K562 (cell line): Measurements from ENCODE around the gene ADI1. TPM values are rescaled to one million over a fixed set of nuclear protein-coding genes. Genes with fewer than 3 reads are reported as not detected.

ENCODE experiments used
- ATAC-seq: fragments of 200-7000 bp; cut with Tn5 transposase; 3 replicates; pipeline ENCODE4 v1.9.1; 2020; ENCODE audit warnings: moderate library complexity
- BruUV-seq: library from RNA; stranded (reverse); fragments of 400-500 nt; replicated peaks from 2 replicates; lab custom pipeline; 2021; lab: Mats Ljungman, UMichigan
- CTCF ChIA-PET: fragments of 300-600 bp; formaldehyde crosslinking; extraction: SDS; loops from one replicate; lab custom pipeline; 2021; ENCODE audit warnings: low intra/inter-chr PET ratio; lab: Yijun Ruan, JAX
- POLR2A ChIA-PET: fragments of 300-600, 350-650 bp; sonication (Branson Sonifier 250); formaldehyde crosslinking; extraction: SDS; loops from one replicate; lab custom pipeline; 2021; ENCODE audit warnings: antibody characterized with exemption, inconsistent platforms; lab: Yijun Ruan, JAX
- DNase-seq, 4 experiments: peaks; one replicate each; pipeline versions ENCODE4 v3.0.0 to v3.0.0-alpha.2; 2011 to 2018; ENCODE audit warnings: low spot score in 3 of 4, mixed read lengths in 3 of 4; ENCODE audit errors: extremely low read depth in 1 of 4
- FAIRE-seq: peaks from 2 replicates; lab custom pipeline; 2011; peaks lifted over from hg19 to GRCh38; lab: Jason Lieb, UNC
- H2AFZ ChIP-seq: 2 replicates; pipeline ENCODE4 v1.6.0; 2011; ENCODE audit warnings: low read depth, low read length, control low read depth, inconsistent platforms
- H3K27ac ChIP-seq: fragments of 200-600 bp; 3 replicates; pipeline ENCODE4 v1.8.0; 2011; ENCODE audit warnings: low read depth, mild to moderate bottlenecking, control low read depth, inconsistent platforms, low read length, moderate library complexity, mixed read lengths; ENCODE audit errors: extremely low read depth
- H3K27me3 ChIP-seq, 2 experiments: fragments of 300-600 bp in 1 of 2; 2 replicates in 1 of 2; 3 replicates in 1 of 2; pipeline versions ENCODE4 v1.6.0 to v1.8.0; 2011; ENCODE audit warnings: inconsistent platforms in 2 of 2, low read length in 2 of 2, mild to moderate bottlenecking in 1 of 2, mixed read lengths in 1 of 2, moderate library complexity in 1 of 2; ENCODE audit not compliant: control insufficient read depth in 2 of 2, insufficient read depth in 2 of 2
- H3K36me3 ChIP-seq: fragments of 300-600 bp; 3 replicates; pipeline ENCODE4 v1.8.0; 2011; ENCODE audit warnings: mild to moderate bottlenecking, low read length, inconsistent platforms; ENCODE audit not compliant: control insufficient read depth, insufficient read depth
- H3K4me1 ChIP-seq, 2 experiments: fragments of 200-600 bp in 1 of 2; replicated peaks in 1 of 2; 2 replicates in 1 of 2; 3 replicates in 1 of 2; pipeline versions ENCODE4 v1.5.1 to v1.8.0; 2011; ENCODE audit warnings: inconsistent platforms in 2 of 2, low read length in 2 of 2, mild to moderate bottlenecking in 1 of 2, mixed read lengths in 1 of 2, moderate library complexity in 1 of 2; ENCODE audit not compliant: control insufficient read depth in 2 of 2, insufficient read depth in 2 of 2
- H3K4me2 ChIP-seq: 2 replicates; pipeline ENCODE4 v1.6.1; 2011; ENCODE audit warnings: low read length, control low read depth, inconsistent platforms, mixed read lengths; ENCODE audit not compliant: insufficient read depth
- H3K4me3 ChIP-seq: fragments of 200-600 bp; sonication (generic), shearing (Covaris generic); 2 replicates; pipeline ENCODE4 v1.5.1; 2016; ENCODE audit warnings: control low read depth, inconsistent platforms
- H3K79me2 ChIP-seq: fragments of 200-600 bp; 3 replicates; pipeline ENCODE4 v1.8.0; 2011; ENCODE audit warnings: low read length, inconsistent platforms; ENCODE audit not compliant: control insufficient read depth, insufficient read depth
- H3K9ac ChIP-seq, 2 experiments: 2 replicates each; pipeline versions ENCODE4 v1.6.0 to v1.6.1; 2011; ENCODE audit warnings: low read depth in 2 of 2, low read length in 2 of 2, control low read depth in 1 of 2, inconsistent platforms in 1 of 2, mild to moderate bottlenecking in 1 of 2, mixed read lengths in 1 of 2; ENCODE audit not compliant: insufficient read depth in 1 of 2
- H3K9me1 ChIP-seq: one replicate; pipeline ENCODE4 v1.6.0; 2011; ENCODE audit warnings: inconsistent platforms, mild to moderate bottlenecking, low read length, moderate library complexity; ENCODE audit not compliant: control insufficient read depth, insufficient read depth
- H3K9me3 ChIP-seq: replicated peaks from 2 replicates; pipeline ENCODE4 v1.5.1; 2011; ENCODE audit warnings: low read depth, low read length, inconsistent platforms; ENCODE audit not compliant: control insufficient read depth, insufficient read depth
- H4K20me1 ChIP-seq: replicated peaks from 2 replicates; pipeline ENCODE4 v1.6.1; 2011; ENCODE audit warnings: low read length, inconsistent platforms, mixed read lengths; ENCODE audit not compliant: control insufficient read depth, insufficient read depth
- ATF7 ChIP-seq: fragments of 450-650 bp; IDR thresholded peaks from 2 replicates; pipeline ENCODE4 v1.7.1; 2014; ENCODE audit warnings: mild to moderate bottlenecking, moderate library complexity
- BMI1 ChIP-seq: fragments of 150-350 bp; IDR thresholded peaks from 2 replicates; pipeline ENCODE4 v1.6.1; 2014; ENCODE audit warnings: low read length
- DDX20 ChIP-seq: fragments of 450-650 bp; IDR thresholded peaks from 2 replicates; pipeline ENCODE4 v1.6.1; 2016; ENCODE audit warnings: missing genetic modification characterization, low read depth, mild to moderate bottlenecking, missing compliant biosample characterization, moderate library complexity
- E2F3 ChIP-seq: fragments of 250-450 bp; sonication (Bioruptor Pico); IDR thresholded peaks from 2 replicates; pipeline ENCODE4 v1.4.0; 2020; ENCODE audit warnings: mild to moderate bottlenecking
- GTF2E2 ChIP-seq: fragments of 200-800 bp; sonication (Bioruptor generic); IDR thresholded peaks from 2 replicates; pipeline ENCODE4 v1.6.1; 2016; ENCODE audit warnings: missing genetic modification characterization, missing compliant biosample characterization
- HDAC8 ChIP-seq: fragments of 450-650 bp; IDR thresholded peaks from 2 replicates; pipeline ENCODE4 v1.6.1; 2016; ENCODE audit warnings: mild to moderate bottlenecking, missing genetic modification characterization, moderate library complexity, missing compliant biosample characterization
- NR2C1 ChIP-seq, 2 experiments: fragments of 450-650 bp; IDR thresholded peaks; 2 replicates each; pipeline ENCODE4 v1.6.1; 2017; ENCODE audit warnings: mild to moderate bottlenecking in 2 of 2, antibody characterized with exemption in 1 of 2, inconsistent platforms in 1 of 2, missing compliant biosample characterization in 1 of 2, missing genetic modification characterization in 1 of 2
- PPARD ChIP-seq: fragments of 250-450 bp; sonication (Bioruptor Pico); IDR thresholded peaks from 2 replicates; pipeline ENCODE4 v1.8.0; 2022; ENCODE audit warnings: inconsistent platforms, mild to moderate bottlenecking, moderate library complexity
- RBM22 ChIP-seq: fragments of 200-400 bp; formaldehyde crosslinking; IDR thresholded peaks from 2 replicates; pipeline ENCODE4 v1.6.1; 2018; ENCODE audit warnings: low read length, low read depth; ENCODE audit not compliant: poor library complexity, severe bottlenecking
- TCFL5 ChIP-seq: fragments of 250-450 bp; sonication (Bioruptor Pico); conservative IDR thresholded peaks from 2 replicates; pipeline ENCODE4 v1.6.1; 2021; ENCODE audit warnings: mild to moderate bottlenecking, moderate library complexity, matching md5 sums
- TSC22D4 ChIP-seq: fragments of 450-650 bp; IDR thresholded peaks from 2 replicates; pipeline ENCODE4 v1.6.1; 2016; ENCODE audit warnings: missing genetic modification characterization, missing biosample characterization, control low read depth
- ZNF445 ChIP-seq: fragments of 250-450 bp; sonication (Bioruptor Pico); IDR thresholded peaks from 2 replicates; pipeline ENCODE4 v1.4.0; 2020; ENCODE audit warnings: low read depth, mild to moderate bottlenecking, moderate library complexity
- ZZZ3 ChIP-seq: fragments of 450-650 bp; IDR thresholded peaks from 2 replicates; pipeline ENCODE4 v1.6.1; 2016; ENCODE audit warnings: antibody characterized with exemption, mild to moderate bottlenecking, moderate library complexity
- WGBS: fragments of 100-300 bp; shearing (Covaris generic); methylation state at CpG from one replicate; pipeline ENCODE4 v1.1.6; 2016; ENCODE audit warnings: low coverage, mixed read lengths; ENCODE audit not compliant: insufficient coverage; ENCODE audit errors: missing lambda C conversion rate; 5-methylcytosine and 5-hydroxymethylcytosine counted together
- in situ Hi-C: fragments of 300-500 bp; cut with MboI; formaldehyde crosslinking; loops from 4 replicates; pipeline ENCODE4 v1.15.0; 2018; ENCODE audit warnings: inconsistent platforms, mixed read lengths
- intact Hi-C: fragments of 100-400 bp; cut with micrococcal nuclease; formaldehyde crosslinking; loops from 2 replicates; pipeline ENCODE4 v1.14.2; 2022
- polyA plus RNA-seq, 8 experiments: library from polyadenylated mRNA; depleted of rRNA in 4 of 8; stranded (reverse) in 5 of 8; unstranded in 3 of 8; fragments of >200 nt; fragmentation: Nextera tagmentation in 2 of 8; fragmentation: Illumina TruSeq in 1 of 8; extraction: Ambion mirVana in 2 of 8; extraction: Trizol in 1 of 8; gene quantifications; 2 replicates each; pipeline versions ENCODE4 v1.2.1 to v1.2.3, GENCODE V29; 2011 to 2014; ENCODE audit warnings: inconsistent platforms in 1 of 8, missing spikeins in 1 of 8
- total RNA-seq, 7 experiments: library from RNA; depleted of rRNA in 6 of 7; stranded (reverse); fragments of >200 nt in 6 of 7; fragmentation: Illumina TruSeq in 2 of 7; extraction: Trizol in 2 of 7; gene quantifications; 2 replicates each; pipeline versions ENCODE4 v1.2.1 to v1.2.3, GENCODE V29; 2011 to 2021; ENCODE audit warnings: low replicate concordance in 1 of 7
- TF ChIP-seq, protein P1 (sequence below): fragments of 250-450 bp; sonication (Bioruptor Pico); IDR thresholded peaks from 2 replicates; pipeline ENCODE4 v1.8.0; 2022; ENCODE audit warnings: inconsistent platforms
- TF ChIP-seq, protein P2 (sequence below): fragments of 250-450 bp; sonication (Bioruptor Pico); IDR thresholded peaks from 2 replicates; pipeline ENCODE4 v1.4.0; 2020; ENCODE audit warnings: mild to moderate bottlenecking, moderate library complexity
- TF ChIP-seq, protein P3 (sequence below): fragments of 250-450 bp; sonication (Bioruptor Pico); IDR thresholded peaks from 2 replicates; pipeline ENCODE4 v1.5.0; 2021

The ADI1 gene
- total and polyA plus RNA-seq, 9 of the 15 experiments (the other 6 are each of a cell fraction or from before 2014, with no cell fraction given) = 6.1 to 51.0 (median 27.1) TPM

DNA sequence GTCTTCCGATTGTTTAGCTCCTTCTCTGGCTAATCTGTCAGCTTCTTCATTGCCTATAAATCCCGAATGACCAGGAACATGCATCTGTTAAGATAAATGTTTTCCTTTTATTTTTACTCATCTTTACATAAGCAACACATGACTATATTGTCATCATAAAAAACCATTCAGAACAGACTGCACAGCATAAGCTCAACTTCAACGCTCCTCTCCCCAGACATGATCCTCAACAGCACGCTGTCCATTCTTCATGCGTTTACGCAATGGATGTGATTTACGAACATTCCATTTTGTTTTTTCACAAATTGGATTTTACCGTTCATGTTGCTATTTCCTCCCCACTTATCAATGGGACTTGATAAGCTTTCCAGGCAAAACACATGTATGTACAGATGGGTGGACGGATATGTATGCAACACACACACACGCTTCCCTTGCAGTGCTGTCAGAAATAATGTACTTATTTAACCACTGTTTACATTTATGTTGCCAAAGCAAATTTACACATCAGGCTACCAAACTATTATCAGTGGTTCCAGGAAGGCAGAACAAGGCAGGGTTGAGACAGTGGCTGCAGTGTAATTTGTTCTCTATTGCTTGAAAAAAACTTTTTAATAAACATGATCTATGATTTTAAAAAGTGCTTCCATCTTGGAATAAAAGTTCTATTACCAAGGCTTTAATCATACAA lies 26.6 kb upstream of the ADI1 start (continued):
- TF ChIP-seq, protein P1, sequence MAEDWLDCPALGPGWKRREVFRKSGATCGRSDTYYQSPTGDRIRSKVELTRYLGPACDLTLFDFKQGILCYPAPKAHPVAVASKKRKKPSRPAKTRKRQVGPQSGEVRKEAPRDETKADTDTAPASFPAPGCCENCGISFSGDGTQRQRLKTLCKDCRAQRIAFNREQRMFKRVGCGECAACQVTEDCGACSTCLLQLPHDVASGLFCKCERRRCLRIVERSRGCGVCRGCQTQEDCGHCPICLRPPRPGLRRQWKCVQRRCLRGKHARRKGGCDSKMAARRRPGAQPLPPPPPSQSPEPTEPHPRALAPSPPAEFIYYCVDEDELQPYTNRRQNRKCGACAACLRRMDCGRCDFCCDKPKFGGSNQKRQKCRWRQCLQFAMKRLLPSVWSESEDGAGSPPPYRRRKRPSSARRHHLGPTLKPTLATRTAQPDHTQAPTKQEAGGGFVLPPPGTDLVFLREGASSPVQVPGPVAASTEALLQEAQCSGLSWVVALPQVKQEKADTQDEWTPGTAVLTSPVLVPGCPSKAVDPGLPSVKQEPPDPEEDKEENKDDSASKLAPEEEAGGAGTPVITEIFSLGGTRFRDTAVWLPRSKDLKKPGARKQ (CRISPR knock-in tag) = no peak
- TF ChIP-seq TSC22D4 (tag) (no peak), HDAC8 (tag) (no peak), DDX20 (tag) (no peak), RBM22 (no peak), PPARD (no peak)

DNA sequence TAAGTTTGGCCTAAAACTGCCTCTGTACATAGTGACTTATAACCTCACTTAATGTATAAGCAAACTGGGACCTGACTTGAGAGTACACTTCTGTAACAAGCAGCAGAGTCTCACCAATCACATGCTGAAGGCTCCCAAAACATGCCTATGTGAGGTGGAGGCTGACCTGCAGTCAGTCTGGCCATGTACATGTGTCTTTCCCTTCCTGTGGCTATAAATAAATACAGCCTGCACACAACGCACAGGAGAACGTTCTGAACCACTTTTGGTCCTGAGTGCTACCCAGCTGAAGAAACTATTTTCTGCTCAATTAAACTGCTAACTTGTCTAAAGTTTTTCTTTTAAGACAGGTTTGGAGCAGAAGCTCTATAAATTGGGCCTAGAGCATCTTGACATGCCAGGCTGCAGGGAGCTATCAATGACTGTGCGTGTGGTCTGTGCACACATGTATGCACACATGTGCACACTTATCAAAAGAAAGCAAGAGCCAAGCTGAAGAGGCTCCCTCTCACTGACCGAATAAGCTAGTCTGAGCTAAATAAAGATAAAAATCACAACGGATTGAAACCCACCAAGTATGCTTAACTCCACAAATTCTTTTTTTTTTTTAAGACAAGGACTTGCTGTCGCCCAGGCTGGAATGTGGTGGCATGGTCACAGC lies 23.8 kb upstream of the ADI1 start:
- H3K9ac ChIP-seq = no peak overlapping the region
- ChIA-PET CTCF (no interaction called here), POLR2A (interaction anchor here (0.6 to 1.9 kb wide), 5 partner anchors 9 to 109 kb away, joined by 4 to 8 read pairs (median 4); partner anchors contain the start of gene RNASEH1)
- in situ Hi-C loops (no loop called here), intact Hi-C loops (no loop called here)
- H3K4me1 ChIP-seq = no peaks in the 10 kb centered on the region
- H3K36me3 ChIP-seq = peaks cover 78% of the 10 kb centered on the region
- no peak overlapping the region for H2AFZ ChIP-seq
- H3K9me1 ChIP-seq = no peaks in the 10 kb centered on the region
- no peak overlapping the region for H3K4me3 ChIP-seq
- no peak for ATAC-seq
- no peak for FAIRE-seq
- H3K9me3 ChIP-seq = no peaks in the 10 kb centered on the region
- no peak overlapping the region for H3K4me2 ChIP-seq
- no peak for DNase-seq
- H4K20me1 ChIP-seq = no peaks in the 10 kb centered on the region
- no peaks in the 10 kb centered on the region for H3K27me3 ChIP-seq
- peaks cover 5% of the 10 kb centered on the region for H3K79me2 ChIP-seq
- WGBS = 72% methylated on average over 6 of the region's 6 CpGs
- no TSS peak for BruUV-seq
- H3K27ac ChIP-seq = no peak overlapping the region
- TF ChIP-seq ZZZ3 (no peak), GTF2E2 (no peak), NR2C1 (IDR thresholded peaks at IDR 0.05) (no peak), NR2C1 (tag; IDR thresholded peaks at IDR 0.05) (no peak), ATF7 (no peak), ZNF445 (CRISPR knock-in tag) (no peak), E2F3 (CRISPR knock-in tag) (no peak), TCFL5 (CRISPR knock-in tag) (no peak), BMI1 (no peak)
- TF ChIP-seq, protein P2, sequence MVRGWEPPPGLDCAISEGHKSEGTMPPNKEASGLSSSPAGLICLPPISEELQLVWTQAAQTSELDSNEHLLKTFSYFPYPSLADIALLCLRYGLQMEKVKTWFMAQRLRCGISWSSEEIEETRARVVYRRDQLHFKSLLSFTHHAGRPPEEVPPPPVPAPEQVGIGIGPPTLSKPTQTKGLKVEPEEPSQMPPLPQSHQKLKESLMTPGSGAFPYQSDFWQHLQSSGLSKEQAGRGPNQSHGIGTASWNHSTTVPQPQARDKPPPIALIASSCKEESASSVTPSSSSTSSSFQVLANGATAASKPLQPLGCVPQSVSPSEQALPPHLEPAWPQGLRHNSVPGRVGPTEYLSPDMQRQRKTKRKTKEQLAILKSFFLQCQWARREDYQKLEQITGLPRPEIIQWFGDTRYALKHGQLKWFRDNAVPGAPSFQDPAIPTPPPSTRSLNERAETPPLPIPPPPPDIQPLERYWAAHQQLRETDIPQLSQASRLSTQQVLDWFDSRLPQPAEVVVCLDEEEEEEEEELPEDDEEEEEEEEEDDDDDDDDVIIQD = no peak
- TF ChIP-seq, protein P3, sequence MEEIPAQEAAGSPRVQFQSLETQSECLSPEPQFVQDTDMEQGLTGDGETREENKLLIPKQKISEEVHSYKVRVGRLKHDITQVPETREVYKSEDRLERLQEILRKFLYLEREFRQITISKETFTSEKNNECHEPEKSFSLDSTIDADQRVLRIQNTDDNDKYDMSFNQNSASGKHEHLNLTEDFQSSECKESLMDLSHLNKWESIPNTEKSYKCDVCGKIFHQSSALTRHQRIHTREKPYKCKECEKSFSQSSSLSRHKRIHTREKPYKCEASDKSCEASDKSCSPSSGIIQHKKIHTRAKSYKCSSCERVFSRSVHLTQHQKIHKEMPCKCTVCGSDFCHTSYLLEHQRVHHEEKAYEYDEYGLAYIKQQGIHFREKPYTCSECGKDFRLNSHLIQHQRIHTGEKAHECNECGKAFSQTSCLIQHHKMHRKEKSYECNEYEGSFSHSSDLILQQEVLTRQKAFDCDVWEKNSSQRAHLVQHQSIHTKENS (CRISPR knock-in tag) = no peak
